ENCODE data around the gene GOLM1.
A peak's percentile ranks its signal among the peaks of the same experiment; 100 is the strongest.

GOLM1 gene

GRCh38 chr9:86005253-86005775 lies 94.0 kb downstream of the GOLM1 start (continued):
- TF ChIP-seq REST (tag by site-specific recombination; IDR thresholded peaks at IDR 0.05) (no peak), ZNF549 (tag by site-specific recombination; IDR thresholded peaks at IDR 0.05) (0 out of 2 replicates have a peak, but pooled peaks have one; percentile 32)
- TF ChIP-seq, protein P1, sequence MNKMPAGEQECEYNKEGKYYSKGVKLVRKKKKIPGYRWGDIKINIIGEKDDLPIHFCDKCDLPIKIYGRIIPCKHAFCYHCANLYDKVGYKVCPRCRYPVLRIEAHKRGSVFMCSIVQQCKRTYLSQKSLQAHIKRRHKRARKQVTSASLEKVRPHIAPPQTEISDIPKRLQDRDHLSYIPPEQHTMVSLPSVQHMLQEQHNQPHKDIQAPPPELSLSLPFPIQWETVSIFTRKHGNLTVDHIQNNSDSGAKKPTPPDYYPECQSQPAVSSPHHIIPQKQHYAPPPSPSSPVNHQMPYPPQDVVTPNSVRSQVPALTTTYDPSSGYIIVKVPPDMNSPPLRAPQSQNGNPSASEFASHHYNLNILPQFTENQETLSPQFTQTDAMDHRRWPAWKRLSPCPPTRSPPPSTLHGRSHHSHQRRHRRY (tag by site-specific recombination; IDR thresholded peaks at IDR 0.05) = no peak

DNA sequence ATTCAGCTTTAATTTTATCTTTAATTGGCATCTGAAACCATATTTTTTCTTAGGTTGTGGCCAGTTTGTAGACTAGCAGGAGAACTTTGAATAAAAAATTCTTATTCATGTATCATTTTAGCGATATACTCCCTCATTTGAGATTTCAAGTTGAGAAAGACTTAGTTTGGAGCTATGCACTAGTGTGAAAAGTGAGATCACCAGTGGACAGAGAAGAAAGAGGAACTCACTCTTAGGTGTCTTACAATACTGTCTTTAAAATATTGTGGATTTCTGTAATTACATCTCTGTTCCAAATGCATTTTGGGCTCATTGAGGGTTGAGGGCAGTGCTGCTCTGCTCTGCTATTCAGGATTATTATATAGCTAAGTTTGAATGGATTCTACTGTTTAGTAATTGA lies 103.8 kb downstream of the GOLM1 start:
- ChIA-PET CTCF (no interaction called here), POLR2A (no interaction called here)
- H3K4me3 ChIP-seq (ENCODE audit: low read depth, low read length) = no peak overlapping the region
- H3K4me1 ChIP-seq (ENCODE audit: control insufficient read depth, insufficient read depth, low read length) = no peaks in the 10 kb centered on the region
- no peak for TF ChIP-seq ZSCAN23 (tag by site-specific recombination; IDR thresholded peaks at IDR 0.05)
- no peak for TF ChIP-seq ZSCAN5A (tag by site-specific recombination; IDR thresholded peaks at IDR 0.05)
- no peak for TF ChIP-seq HOXD13 (CRISPR knock-in tag; IDR thresholded peaks at IDR 0.05; ENCODE audit: borderline replicate concordance)
- no peak for TF ChIP-seq ZNF660 (tag by site-specific recombination; IDR thresholded peaks at IDR 0.05)
- no peak for TF ChIP-seq KLF1 (tag by site-specific recombination; IDR thresholded peaks at IDR 0.05)
- TF ChIP-seq, protein P2, sequence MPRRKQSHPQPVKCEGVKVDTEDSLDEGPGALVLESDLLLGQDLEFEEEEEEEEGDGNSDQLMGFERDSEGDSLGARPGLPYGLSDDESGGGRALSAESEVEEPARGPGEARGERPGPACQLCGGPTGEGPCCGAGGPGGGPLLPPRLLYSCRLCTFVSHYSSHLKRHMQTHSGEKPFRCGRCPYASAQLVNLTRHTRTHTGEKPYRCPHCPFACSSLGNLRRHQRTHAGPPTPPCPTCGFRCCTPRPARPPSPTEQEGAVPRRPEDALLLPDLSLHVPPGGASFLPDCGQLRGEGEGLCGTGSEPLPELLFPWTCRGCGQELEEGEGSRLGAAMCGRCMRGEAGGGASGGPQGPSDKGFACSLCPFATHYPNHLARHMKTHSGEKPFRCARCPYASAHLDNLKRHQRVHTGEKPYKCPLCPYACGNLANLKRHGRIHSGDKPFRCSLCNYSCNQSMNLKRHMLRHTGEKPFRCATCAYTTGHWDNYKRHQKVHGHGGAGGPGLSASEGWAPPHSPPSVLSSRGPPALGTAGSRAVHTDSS (tag by site-specific recombination; IDR thresholded peaks at IDR 0.05) = no peak
- TF ChIP-seq ZNF416 (tag by site-specific recombination; IDR thresholded peaks at IDR 0.05) = no peak
- TF ChIP-seq ZFP3 (tag by site-specific recombination; IDR thresholded peaks at IDR 0.05; ENCODE audit: low read depth) = no peak
- TF ChIP-seq SETDB1 (IDR thresholded peaks at IDR 0.05; ENCODE audit: insufficient read length, low read length) = no peak
- TF ChIP-seq, protein P3, sequence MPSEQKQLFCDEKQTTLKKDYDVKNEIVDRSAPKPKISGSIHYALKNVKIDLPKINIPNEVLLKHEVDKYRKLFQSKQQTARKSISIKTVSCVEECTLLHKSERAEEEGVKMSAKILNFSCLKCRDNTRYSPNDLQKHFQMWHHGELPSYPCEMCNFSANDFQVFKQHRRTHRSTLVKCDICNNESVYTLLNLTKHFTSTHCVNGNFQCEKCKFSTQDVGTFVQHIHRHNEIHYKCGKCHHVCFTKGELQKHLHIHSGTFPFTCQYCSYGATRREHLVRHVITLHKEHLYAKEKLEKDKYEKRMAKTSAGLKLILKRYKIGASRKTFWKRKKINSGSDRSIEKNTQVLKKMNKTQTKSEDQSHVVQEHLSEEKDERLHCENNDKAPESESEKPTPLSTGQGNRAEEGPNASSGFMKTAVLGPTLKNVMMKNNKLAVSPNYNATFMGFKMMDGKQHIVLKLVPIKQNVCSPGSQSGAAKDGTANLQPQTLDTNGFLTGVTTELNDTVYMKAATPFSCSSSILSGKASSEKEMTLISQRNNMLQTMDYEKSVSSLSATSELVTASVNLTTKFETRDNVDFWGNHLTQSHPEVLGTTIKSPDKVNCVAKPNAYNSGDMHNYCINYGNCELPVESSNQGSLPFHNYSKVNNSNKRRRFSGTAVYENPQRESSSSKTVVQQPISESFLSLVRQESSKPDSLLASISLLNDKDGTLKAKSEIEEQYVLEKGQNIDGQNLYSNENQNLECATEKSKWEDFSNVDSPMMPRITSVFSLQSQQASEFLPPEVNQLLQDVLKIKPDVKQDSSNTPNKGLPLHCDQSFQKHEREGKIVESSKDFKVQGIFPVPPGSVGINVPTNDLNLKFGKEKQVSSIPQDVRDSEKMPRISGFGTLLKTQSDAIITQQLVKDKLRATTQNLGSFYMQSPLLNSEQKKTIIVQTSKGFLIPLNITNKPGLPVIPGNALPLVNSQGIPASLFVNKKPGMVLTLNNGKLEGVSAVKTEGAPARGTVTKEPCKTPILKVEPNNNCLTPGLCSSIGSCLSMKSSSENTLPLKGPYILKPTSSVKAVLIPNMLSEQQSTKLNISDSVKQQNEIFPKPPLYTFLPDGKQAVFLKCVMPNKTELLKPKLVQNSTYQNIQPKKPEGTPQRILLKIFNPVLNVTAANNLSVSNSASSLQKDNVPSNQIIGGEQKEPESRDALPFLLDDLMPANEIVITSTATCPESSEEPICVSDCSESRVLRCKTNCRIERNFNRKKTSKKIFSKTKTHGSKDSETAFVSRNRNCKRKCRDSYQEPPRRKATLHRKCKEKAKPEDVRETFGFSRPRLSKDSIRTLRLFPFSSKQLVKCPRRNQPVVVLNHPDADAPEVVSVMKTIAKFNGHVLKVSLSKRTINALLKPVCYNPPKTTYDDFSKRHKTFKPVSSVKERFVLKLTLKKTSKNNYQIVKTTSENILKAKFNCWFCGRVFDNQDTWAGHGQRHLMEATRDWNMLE (tag by site-specific recombination; conservative IDR thresholded peaks at IDR 0.05; ENCODE audit: low read depth) = no peak
- TF ChIP-seq WT1 (tag by site-specific recombination; IDR thresholded peaks at IDR 0.05) = no peak
- TF ChIP-seq ZNF366 (tag by site-specific recombination; conservative IDR thresholded peaks at IDR 0.05) = no peak
- TF ChIP-seq, protein P4, sequence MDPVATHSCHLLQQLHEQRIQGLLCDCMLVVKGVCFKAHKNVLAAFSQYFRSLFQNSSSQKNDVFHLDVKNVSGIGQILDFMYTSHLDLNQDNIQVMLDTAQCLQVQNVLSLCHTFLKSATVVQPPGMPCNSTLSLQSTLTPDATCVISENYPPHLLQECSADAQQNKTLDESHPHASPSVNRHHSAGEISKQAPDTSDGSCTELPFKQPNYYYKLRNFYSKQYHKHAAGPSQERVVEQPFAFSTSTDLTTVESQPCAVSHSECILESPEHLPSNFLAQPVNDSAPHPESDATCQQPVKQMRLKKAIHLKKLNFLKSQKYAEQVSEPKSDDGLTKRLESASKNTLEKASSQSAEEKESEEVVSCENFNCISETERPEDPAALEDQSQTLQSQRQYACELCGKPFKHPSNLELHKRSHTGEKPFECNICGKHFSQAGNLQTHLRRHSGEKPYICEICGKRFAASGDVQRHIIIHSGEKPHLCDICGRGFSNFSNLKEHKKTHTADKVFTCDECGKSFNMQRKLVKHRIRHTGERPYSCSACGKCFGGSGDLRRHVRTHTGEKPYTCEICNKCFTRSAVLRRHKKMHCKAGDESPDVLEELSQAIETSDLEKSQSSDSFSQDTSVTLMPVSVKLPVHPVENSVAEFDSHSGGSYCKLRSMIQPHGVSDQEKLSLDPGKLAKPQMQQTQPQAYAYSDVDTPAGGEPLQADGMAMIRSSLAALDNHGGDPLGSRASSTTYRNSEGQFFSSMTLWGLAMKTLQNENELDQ (tag by site-specific recombination; IDR thresholded peaks at IDR 0.05; ENCODE audit: low read depth) = no peak
- TF ChIP-seq, protein P5, sequence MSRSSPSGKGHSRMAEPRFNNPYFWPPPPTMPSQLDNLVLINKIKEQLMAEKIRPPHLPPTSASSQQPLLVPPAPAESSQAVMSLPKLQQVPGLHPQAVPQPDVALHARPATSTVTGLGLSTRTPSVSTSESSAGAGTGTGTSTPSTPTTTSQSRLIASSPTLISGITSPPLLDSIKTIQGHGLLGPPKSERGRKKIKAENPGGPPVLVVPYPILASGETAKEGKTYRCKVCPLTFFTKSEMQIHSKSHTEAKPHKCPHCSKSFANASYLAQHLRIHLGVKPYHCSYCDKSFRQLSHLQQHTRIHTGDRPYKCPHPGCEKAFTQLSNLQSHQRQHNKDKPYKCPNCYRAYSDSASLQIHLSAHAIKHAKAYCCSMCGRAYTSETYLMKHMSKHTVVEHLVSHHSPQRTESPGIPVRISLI (tag by site-specific recombination; IDR thresholded peaks at IDR 0.05) = no peak
- no peak for TF ChIP-seq REPIN1 (tag by site-specific recombination; IDR thresholded peaks at IDR 0.05; ENCODE audit: low read depth)
- no peak for TF ChIP-seq ZIC2 (tag by site-specific recombination; IDR thresholded peaks at IDR 0.05)
- H3K27ac ChIP-seq (ENCODE audit: extremely low read depth, low read depth, low read length) = no peak overlapping the region
- H3K9me3 ChIP-seq (ENCODE audit: control insufficient read depth, insufficient read depth, low read depth, low read length) = no peaks in the 10 kb centered on the region
- peaks cover 10 to 44% of the 10 kb centered on the region in 2 experiments for H3K36me3 ChIP-seq (ENCODE audit: control insufficient read depth in 2 of 2, insufficient read depth in 1 of 2, low read length in 2 of 2)

All from HEK293 (cell line).